Measurements from ENCODE around the gene RAP1GAP2. TPM values are rescaled to one million over a fixed set of nuclear protein-coding genes. Genes with fewer than 3 reads are reported as not detected.
"Not testable (repeated sequence)": the region's sequence is repeated elsewhere in the genome, so short reads cannot be mapped to it uniquely, and the experiment has no call there.

The RAP1GAP2 gene
- total RNA-seq, 1 donor from 2014 or later = 5.1 TPM

DNA sequence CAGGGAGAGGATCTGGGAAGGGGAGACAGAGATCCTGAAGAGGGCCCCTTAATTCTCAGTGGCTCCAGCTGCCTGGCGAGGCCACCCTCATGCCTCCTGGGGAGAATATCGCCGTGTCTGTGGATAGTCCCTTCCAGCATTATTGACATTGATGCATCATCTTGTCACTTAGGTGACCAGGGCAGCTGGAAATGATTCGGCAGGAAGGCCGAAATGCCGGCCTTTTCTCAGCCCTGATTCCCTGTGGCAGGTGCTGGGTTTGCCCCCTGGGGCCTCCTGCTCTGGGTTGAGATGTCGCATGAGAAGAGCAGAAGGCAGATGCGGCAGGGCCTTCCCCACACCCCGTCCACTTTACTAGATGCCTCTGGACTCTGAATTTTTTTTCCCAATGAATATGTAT is 89.5 kb downstream of the RAP1GAP2 start:
- no peak for DNase-seq

DNA sequence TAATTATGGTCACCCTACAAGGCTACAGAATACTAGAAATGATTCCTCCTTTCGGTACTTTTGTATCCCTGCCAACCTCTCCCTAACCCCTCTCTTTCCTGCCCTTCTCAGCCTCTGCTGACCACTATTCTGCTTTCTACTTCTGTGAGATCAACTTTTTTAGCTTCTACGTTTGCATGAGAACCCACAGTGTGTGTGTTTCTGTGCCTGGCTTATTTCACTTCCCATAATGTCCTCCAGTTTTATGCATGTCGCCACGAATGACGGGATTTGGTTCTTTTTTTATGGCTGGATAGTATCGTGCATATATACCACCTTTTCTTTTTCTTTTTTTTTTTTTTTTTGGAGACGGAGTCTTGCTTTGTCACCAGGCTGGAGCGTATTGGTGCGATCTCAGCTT is 92.1 kb downstream of the RAP1GAP2 start:
- DNase-seq = no peak

DNA sequence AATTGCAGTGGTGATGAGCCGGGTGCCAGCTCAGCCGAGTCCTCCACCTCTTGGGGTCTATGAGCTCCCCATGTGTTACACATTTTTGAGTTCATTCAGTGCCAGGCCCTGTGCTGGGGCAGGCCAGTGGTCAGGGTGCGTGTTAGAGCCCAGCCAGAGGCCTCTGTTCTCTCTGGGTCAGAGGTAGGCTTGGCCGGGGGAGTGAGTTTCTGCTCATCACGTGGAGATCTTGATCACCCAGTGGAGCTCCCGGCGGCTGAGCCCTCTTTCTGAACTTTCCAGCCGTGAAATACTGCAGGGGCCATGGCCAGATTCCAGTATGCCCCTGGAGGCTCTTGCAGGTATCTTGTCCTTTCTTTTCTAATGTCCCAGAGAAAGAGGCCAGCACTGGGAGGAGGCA is 93.0 kb downstream of the RAP1GAP2 start:
- no peak for DNase-seq

DNA sequence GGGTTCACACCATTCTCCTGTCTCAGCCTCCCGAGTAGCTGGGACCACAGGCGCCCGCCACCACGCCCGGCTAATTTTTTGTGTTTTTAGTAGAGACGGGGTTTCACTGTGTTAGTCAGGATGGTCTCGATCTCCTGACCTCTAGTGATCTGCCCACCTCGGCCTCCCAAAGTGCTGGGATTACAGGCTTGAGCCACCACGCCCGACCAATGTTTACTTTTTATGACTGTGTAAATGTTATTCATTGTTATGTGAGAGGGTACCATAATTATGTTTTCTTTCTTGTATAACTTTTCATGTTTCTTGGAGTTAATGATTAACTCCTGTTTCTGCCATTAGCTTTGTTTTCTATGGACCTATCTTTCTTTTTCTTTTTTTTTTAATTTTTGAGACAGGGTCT is 94.5 kb downstream of the RAP1GAP2 start:
- DNase-seq = not testable (repeated sequence)

DNA sequence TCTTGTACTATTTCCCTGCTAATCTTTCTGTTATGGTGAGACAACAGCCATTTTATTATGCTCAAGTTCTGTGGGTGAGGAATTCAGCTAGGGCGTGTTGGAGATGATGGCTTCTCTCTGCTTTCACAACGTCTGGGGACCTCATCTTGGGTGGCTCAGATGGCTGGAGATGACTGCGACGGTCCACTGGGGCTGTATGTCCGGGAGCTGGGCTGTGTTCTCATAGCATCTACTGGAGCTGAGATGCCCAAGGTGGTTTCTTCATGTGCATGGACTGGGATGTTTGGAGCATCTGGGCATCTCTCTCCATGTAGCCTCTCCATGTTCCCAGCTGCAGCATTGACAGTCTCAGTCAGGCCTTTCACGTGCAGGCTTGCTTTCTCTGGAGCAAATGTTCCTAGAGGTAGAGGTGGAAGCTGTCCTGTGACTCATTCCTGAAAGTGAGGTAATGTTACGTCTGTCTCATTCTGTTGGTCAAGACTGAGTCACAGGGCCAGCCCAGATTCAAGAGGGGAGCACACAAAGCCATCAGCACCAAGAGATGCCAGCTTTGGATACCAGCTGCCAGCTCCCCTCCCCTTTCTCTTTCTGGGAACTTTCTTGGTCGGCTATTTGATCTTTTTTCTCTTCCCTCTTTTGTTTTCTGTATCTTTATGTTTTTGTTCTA is 96.2 kb downstream of the RAP1GAP2 start:
- no peak for DNase-seq

DNA sequence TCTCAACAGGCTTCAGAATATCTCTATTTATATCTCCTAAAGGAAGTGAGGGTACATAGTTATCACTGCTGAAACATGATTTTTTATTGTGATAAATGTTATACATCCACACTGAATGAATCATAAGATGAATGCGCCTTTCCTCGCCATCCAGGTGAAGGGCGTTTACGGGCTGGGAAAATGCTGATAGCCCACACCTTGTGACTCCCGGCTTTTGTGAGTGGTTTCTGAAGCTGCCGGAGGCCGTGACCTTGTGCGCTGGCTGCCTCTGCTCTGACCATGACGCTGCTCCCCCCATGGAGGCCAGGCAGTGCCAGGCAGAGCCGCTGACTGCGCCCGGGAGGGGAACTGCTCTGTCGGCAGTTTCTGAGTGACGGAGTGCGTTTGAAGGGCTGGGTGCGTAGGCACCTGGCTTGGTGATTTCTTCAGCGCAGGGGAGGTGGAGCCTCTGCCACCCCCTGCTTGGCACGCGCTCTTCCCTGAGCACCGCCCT is 97.2 kb downstream of the RAP1GAP2 start:
- DNase-seq = no peak

DNA sequence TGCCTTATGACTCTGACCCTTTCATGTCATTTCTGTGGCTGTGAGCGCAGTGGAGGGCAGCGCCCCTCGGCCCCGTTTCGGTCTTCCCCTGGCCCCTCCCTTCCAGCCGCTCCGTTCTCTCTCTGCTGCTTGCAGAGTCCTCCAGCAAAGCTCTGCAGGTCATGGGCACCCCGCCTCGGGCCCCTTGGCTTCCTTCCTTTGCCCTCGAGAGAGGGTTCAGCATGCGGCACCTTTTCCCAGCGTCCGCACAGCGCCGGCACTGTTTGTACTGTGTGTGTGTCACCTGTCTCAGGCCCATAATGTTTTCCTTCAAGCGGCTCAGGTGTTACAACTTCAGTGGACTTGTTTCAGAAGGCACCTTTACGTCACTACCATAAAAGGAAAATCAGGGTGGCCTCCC is 98.5 kb downstream of the RAP1GAP2 start:
- DNase-seq = no peak

DNA sequence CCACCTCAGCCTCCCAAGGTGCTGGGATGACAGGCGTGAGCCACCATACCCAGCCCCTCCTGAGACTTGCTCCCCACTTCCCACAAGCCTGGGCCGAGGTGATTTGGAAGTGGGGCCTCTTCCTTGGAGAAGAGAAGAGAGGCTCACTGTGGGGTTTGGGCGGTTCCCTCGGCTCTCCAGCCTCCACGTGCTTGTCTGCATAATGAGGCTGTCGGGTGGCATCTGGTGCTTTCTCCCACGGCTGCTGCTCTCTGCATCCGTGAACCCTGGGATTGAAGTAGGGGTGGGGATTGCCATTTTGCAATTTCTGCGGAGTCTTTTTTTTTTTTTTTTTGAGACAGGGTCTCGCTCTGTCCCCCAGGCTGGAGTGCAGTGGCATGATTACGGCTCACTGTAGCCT is 101.4 kb downstream of the RAP1GAP2 start:
- no peak for DNase-seq

DNA sequence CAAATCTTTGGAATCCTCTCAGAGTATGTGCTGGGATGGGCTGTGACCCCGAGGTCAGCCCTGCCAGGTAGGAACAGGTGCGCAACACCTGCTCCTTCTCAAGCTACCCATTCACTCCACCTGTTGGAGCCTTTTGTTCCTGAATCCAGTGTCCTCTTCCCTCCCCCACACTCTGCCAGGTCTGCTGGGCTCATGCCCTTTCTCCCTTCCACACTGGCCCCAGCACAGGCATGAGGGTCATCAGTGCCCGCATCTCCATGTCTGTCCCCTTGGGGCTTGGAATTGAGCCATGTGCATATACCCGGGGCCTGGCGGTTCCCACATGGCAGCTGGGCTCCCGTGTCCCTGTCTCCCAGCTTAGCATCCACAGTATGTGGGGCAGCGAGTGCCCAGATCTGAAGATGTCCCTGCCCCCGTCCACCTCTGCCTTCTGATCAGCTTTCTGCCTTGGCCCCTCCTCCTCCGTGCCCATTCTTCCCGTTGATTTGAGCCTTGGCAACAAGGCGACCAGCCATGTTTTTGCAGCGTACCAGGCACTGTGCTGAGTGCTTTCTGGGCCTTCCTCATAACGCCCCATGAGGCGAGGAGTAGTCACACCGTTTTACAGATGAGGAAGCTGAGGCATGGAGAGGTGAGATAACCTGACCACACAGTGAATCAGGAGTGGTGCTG is 102.2 kb downstream of the RAP1GAP2 start:
- DNase-seq = no peak

DNA sequence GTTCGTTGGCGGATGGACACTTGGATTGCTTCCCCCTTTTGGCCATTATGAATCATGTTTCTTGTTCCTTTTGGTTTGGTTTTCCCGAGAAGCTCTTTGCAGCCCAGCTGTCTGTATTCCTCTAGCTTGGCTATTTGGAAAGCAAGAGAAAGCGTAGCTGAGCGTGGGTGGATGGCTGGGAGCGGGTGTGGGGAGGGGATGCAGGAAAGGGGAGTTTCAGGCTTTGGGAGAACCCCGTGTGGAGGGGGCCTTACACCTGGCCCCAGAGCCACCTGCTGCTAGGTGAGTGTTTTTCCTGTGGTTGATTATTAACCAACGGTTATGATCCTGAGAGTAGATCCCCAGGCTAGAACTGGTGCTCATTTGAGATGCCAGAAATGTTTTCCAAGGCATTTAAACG is 103.7 kb downstream of the RAP1GAP2 start:
- no peak for DNase-seq

DNA sequence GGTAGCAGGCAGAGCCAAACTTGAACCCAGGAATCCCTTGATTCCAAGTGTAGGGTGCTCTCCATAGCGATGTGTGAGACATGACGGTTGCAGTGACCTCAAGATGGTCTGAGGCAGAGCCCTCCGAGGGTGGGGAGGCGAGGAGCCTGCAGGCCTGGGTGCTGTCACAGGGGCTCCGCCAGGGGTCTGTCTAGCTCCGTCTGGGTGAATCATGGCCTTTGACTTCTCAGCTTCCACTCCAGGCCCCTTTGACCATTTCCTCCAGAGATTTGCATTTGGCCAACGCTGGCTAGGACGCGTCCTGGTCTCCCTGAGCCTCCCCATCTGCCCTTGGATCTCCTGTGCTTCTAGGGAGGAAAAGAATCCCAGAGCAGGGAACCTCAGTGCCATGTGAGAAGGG is 104.6 kb downstream of the RAP1GAP2 start:
- no peak for DNase-seq

DNA sequence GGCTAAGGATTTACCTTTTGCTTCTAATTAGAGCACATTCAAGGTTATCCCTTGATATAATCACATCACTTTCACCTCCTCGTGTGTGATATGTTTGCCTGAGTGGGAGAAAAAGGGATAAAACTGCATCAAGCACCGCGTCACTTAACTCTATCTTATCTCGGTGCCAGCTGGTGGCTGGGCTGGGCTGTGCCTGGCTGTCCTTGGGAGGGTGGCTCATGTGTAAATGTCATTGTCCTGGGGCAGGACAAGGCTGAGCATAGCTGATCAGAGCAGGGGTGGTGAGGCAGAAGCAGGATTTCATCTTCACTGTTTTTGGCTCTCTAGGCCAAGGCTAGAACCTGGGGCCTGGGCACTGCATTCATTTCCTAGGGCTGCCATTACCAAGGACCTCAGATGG is 105.3 kb downstream of the RAP1GAP2 start:
- DNase-seq = no peak

DNA sequence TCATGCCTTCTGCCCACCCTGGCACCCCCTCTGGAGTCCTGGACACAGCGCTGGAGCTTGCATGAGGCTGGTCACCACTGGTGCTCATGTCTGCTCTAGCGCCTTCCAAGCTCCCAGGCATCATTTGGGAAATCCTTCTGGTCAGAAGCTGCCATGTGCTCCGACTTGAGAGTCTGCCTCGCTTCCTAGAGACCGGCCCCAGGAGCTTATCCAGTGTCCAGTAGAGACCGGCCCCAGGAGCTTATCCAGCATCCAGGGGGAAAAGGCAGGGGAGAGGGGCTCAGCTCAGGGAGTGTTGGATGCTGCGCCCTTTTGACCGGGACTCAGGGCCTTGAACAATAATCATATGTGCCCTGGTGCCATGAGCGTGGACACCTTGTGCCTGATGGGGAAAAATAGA is 106.3 kb downstream of the RAP1GAP2 start:
- DNase-seq = no peak

DNA sequence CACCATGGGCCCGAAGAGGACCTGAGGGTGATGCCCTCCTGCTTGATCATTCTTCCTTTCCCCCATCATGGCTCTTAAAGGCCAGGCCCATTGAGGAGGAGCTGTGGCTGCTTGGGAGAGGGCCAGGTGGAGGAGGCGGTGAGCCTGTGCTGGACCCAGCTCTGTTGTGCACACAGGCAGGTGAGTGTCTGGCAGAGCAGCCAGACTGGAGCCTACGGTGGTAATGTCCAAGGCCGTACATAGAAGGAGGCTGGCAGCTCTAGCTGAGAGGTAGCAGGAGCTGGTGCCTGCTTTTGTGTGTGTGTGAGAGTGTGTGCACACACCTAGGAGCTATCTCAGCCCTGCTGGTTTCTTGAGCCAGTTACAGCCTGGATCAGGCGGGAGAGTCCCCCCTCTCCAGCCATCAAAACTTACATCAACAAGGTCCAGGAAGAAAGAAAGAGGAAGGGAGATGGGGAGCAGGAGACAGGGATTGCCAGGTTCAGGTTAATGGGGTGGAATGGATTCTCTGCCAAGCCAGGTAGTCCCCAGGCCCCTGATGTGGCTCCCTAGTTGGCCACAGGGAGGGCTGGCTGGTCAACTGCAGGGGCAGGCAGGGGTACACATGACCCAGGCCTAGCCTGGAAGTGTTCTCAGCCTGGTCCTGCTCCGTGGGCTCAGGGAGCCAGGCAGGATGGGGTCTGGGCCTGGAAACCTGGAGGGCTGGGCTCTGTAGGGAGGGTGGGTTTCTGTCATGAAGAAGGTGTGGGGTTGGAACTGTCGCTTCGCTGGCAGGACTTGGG is 107.1 kb downstream of the RAP1GAP2 start:
- no peak for DNase-seq

DNA sequence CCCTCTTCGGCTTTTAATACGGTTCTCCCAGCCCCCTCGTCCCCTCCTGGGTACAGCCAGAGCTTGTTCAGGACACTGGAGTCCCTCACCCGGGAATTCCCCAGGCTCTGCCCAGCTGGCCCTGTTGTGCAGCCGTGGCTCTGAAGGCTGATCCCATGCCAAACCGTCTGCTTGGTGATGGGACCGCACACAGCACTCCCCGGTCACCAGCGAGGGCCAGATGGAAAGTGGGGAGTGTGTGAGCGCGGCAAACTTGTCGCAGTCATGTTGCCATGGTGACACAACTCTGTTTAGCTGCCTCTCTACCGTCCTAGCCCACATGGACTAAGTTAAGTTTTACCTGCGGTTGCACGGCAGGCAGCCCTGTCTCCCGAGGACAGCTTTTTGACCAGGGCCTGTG is 107.9 kb downstream of the RAP1GAP2 start:
- no peak for DNase-seq

DNA sequence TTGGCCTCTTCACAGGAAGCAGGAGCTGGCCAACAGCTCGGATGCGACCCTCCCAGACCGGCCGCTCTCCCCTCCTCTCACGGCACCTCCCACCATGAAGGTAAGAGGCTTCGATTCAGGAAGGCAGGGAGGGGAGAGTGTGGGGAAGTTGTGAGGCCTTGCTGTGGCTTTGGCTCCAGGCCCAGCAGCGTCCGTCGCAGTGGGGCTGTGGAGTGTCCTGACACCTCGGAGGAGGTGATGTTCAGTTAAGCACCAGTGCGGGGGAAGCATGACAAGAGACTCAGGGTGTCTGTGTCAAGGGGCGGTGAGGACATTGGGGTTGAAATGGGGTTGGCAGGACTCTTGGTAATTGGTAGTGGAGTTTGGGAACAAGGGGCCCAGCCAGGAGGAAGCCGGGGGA is 109.0 kb downstream of the RAP1GAP2 start:
- no peak for DNase-seq

DNA sequence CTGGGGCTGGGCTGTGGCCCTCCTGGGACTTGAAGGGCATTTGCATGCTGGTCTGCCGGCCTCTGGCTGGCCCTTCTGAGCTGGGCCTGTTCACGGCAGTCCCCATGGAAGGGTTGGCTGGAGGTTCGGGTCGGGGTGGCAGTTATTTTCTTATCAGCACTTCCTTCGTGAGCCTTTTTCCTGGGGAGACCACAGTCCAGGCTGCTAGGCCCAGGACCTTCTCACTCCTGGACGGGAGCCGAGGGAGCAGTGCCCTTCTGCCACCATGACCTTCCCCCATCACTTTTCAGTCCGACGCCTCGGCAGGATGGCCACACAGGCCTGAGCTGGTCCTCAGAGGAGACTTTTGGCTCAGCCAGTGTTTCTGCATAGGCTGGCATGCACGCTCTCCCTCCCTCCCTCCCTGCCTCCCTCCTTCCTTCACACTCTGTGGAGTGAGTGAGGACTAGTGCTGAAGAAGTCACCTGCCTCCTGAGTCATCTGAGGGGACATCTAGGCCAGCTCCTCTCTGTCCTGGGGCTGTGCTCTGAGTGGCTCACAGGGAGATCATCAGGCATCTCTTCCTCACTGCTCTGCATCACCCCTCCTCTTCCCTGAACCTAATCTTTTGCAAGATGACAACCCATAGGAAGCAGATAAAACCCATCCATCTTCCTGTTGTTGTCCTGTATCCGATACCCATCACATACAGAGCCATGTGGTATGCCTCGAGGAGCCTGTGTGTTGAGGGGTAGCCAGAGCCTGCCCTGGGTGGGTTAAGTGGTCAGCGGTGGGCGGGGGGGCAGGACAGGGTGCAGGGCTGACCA is 109.7 kb downstream of the RAP1GAP2 start:
- no peak for DNase-seq

DNA sequence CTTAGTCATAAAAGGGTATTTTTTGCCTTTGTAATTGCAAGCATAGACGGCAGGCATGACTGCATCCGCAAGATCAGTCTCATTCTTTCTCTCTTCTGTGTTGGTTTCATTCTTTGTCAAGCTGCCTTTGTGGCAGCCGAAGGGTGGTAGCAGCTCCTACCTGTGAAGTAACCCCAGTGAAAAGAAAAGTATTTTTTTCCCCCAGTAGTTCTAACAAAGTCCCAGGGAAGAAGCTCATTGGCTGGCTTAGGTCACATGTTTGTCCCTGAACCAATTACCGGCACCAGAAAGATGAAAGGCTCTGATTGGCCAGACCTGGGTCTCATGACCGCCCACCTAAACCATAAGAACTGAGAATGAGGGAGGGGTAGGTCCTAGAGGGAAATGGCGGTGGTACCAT is 110.7 kb downstream of the RAP1GAP2 start:
- DNase-seq = no peak

DNA sequence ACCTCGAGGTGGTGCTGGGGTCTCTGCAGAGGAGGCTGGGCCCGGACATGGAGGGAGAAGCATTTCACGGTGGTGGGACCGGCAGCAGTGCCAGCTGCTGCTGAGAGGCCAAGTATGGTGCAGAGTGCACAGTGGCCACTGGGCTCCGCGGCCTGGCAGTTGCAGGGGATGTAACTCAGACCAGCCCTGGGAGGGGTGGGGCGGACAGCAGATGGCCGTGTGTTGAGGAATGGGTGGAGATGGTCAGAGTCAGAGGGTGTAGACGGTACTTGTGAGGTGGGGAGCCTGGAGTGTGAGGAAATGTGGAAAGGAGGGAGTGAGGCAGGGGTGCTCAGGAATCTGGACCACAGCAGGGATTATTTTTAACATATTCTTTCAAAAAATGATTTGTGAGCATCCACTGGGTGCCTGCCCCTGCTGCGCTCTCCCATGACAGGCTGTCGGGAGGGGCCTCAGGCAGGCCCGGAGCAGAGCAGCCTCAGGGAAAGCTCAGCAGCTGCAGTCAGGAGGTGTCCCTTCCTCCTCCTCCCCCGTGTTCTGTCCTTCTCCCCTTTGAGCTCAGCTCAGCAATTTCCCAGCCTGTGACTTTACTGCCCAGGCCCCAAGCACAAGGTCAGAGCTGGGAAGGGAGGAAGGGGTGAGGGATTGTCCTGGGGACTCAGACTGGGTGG is 113.1 kb downstream of the RAP1GAP2 start:
- no peak for DNase-seq

DNA sequence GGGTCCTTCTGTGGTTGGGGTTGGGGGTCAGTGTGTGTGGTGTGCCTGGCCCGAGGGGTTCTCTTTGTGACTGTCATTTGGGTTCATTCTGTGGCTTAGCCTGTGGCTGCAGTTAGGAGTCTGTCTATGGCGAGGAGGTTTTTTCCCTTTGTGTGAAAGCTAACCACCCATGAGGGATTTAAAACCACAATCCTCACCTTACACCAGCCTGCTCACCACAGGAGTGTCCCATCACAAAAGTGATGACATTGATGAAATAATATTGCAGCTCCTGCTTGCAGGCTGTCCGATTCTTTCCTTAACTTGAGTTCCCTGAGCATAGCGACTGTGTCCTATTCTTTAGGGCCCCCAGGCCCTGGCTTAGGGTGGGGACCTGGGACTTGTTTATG is 113.6 kb downstream of the RAP1GAP2 start:
- DNase-seq = no peak

DNA sequence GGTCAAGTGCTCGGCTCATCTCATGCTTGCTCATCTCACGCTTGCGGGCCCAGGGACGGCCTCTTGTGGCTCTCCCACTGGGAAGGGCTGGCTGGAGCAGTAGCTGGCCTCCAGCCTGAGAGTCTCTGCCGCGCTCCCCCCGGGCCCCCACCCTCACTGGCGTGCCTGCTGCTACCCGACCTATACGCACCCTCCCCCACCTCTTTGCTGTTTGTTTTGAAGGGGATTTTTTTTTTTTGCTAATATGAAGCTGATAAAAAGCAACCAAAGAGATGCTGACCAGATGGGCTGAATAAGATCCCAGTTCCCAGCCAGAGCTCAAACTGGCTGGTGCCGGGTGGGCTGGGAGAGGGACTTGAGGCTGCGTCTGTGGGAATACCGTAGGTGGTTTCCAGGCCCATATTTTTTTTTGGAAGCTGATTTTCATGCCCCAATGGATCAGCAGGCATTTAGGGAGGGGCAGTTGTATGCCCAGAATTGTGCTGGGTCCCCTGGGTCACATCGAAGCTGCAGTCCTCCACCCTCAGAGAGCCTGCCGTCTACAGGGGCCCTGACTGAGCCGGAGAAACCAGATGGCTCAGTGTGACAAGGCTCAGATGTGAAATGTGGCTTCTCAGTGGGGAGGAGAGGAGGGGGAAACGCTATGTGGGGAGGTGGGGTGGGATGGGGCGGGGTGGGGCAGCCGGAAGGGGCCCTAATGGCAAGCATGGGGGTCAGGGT is 115.0 kb downstream of the RAP1GAP2 start:
- DNase-seq = no peak

Measured in skin of body (tissue), 2 donors.